GM12865 (cell line): ENCODE measurements around the gene USH2A.

Source experiments
- DNase-seq: peaks from one replicate; pipeline ENCODE4 v3.0.0; 2010; ENCODE audit warnings: low read depth
- H3K4me3 ChIP-seq: 2 replicates; pipeline ENCODE4 v1.5.1; 2011; ENCODE audit warnings: mild to moderate bottlenecking, low read depth, low read length, control low read depth
- CTCF ChIP-seq: IDR thresholded peaks from 2 replicates; pipeline ENCODE4 v1.5.1; 2011; ENCODE audit warnings: low read length, control low read depth, low read depth, inconsistent platforms; ENCODE audit not compliant: insufficient read depth; ENCODE audit errors: missing control alignments

The USH2A gene

GRCh38 chr1:216071262-216071661 lies 352.0 kb downstream of the USH2A start:
- no peak for TF ChIP-seq CTCF
- DNase-seq: no peak
- H3K4me3 ChIP-seq: no peak overlapping the region

GRCh38 chr1:216064643-216065042 lies 358.6 kb downstream of the USH2A start:
- no peak for DNase-seq
- no peak for TF ChIP-seq CTCF

GRCh38 chr1:216057947-216058346 lies 365.3 kb downstream of the USH2A start:
- DNase-seq: no peak
- TF ChIP-seq CTCF: no peak
- H3K4me3 ChIP-seq: no peak overlapping the region

More at GRCh38 chr1:216064643-216065042, 358.6 kb downstream of the USH2A start:
- H3K4me3 ChIP-seq: no peak overlapping the region

GRCh38 chr1:216057063-216057462 lies 366.2 kb downstream of the USH2A start:
- TF ChIP-seq CTCF: no peak
- no peak for DNase-seq
- no peak overlapping the region for H3K4me3 ChIP-seq

- no peak for TF ChIP-seq CTCF
- no peak for DNase-seq
- no peak overlapping the region for H3K4me3 ChIP-seq
Observed at GRCh38 chr1:216055004-216055403, 368.2 kb downstream of the USH2A start.

GRCh38 chr1:216054600-216054999 lies 368.6 kb downstream of the USH2A start:
- no peak for TF ChIP-seq CTCF
- DNase-seq: no peak

GRCh38 chr1:216051071-216051470 lies 372.2 kb downstream of the USH2A start:
- no peak overlapping the region for H3K4me3 ChIP-seq
- no peak for TF ChIP-seq CTCF
- no peak for DNase-seq

More at GRCh38 chr1:216054600-216054999, 368.6 kb downstream of the USH2A start:
- no peak overlapping the region for H3K4me3 ChIP-seq
